ENCODE results near the gene EDEM2.
"Not testable (repeated sequence)": the region's sequence is repeated elsewhere in the genome, so short reads cannot be mapped to it uniquely, and the experiment has no call there.

Gene EDEM2, protein sequence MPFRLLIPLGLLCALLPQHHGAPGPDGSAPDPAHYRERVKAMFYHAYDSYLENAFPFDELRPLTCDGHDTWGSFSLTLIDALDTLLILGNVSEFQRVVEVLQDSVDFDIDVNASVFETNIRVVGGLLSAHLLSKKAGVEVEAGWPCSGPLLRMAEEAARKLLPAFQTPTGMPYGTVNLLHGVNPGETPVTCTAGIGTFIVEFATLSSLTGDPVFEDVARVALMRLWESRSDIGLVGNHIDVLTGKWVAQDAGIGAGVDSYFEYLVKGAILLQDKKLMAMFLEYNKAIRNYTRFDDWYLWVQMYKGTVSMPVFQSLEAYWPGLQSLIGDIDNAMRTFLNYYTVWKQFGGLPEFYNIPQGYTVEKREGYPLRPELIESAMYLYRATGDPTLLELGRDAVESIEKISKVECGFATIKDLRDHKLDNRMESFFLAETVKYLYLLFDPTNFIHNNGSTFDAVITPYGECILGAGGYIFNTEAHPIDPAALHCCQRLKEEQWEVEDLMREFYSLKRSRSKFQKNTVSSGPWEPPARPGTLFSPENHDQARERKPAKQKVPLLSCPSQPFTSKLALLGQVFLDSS

DNA sequence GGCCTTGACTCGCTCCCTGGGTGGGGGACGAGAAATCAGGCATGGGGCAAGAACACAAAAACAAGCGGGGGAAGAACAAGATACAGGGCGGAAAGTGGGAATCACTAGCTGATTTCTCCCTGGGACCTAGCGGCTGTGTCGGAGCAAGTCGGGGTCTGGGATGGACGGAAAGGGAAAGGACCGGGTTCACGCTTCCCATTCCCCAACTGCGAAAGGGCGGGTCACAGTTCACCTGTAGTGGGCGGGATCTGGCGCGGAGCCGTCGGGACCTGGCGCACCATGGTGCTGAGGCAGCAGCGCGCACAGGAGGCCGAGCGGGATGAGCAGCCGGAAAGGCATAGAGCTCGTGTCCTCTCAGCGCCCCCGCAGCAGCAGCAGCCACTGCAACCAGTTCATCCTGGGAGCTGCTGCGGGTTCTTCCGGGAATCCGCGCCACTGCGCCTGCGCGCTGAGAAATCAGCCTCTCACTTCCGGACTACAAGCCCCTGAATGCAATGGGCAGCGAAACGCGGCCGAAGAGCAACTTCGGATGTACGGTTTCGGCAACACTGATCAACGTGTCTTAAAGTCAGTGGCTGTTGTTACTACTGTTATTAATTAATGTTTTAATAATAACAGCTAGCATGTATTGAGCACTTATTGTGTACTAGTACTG, at the start of gene EDEM2:
Gene EDEM2, minus strand, starts transcription at position 417 of the 655 bp plus-strand sequence. Its CDS starts 78 bp downstream, at position 339.
- DNase-seq (ENCODE audit: low read depth) = peak; percentile 94

GRCh38 chr20:35196313-35196712, 49.2 kb upstream of the EDEM2 start:
- no peak for DNase-seq (ENCODE audit: low read depth)

DNA sequence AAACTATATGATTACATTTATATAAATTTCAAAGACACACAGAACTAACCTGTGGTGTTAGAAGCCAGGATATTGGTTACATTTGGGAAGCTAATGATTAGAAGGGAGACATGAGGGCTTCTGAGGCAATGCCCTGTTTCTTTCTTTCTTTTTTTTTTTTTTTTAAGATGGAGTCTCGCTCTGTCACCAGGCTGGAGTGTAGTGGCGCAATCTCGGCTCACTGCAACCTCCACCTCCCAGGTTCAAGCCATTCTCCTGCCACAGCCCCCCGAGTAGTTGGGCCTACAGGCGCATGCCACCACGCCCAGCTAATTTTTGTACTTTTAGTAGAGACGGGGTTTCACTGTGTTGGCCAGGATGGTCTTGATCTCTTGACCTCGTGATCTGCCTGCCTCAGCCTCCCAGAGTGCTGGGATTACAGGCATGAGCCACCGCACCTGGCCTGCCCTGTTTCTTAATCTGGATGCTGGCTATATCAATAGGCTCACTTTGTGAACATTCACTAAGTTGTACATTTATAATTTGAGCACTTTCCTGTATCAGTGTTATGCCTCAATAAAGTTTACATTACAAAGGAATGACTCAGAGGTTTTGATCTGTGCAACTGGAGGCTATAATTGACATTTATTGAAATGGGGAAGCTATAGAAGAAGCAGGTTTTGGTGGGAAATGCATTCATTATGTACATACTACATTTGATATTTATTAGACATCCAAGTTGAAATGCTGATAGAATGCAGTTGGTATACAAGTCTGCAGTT, 46.1 kb upstream of the EDEM2 start:
- DNase-seq (ENCODE audit: low read depth) = not testable (repeated sequence)

DNA sequence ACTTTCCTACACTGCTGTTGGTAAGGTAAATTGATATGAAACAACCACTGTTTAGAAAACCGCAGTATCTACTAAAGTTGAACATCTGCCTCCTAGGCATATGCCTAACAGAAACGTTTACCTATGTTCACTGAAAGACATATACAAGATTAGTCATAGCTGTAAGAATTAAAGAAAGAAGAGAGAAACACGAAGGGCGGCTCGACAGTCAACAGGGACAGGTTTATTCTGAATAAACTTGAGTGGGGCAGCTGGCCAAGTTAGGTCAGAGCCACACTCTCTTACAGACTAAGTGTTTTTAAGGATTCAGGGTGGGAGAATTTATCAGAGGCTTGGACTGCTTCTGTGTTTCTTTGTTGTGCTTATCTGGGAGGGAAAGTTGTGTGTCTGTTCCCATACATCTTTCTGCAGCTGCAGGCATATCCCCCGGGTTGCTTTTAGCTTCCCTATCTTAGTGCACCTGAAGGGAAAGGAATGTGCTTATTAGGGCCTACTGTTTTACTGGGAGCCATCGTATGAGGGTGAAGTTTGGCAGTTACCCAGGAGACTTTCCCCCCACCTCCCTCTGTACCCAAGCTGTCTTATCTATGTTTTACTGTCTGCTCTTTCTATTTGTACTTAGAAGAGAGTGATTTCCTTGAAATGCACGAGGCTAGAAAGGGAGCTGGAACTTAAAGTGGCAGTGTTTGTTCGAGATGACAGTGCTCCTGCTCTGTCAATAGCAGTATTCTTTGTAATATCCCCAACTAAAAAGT, 45.2 kb upstream of the EDEM2 start:
- no peak for DNase-seq (ENCODE audit: low read depth)

GRCh38 chr20:35191419-35192117, 44.4 kb upstream of the EDEM2 start:
- DNase-seq (ENCODE audit: low read depth) = no peak

DNA sequence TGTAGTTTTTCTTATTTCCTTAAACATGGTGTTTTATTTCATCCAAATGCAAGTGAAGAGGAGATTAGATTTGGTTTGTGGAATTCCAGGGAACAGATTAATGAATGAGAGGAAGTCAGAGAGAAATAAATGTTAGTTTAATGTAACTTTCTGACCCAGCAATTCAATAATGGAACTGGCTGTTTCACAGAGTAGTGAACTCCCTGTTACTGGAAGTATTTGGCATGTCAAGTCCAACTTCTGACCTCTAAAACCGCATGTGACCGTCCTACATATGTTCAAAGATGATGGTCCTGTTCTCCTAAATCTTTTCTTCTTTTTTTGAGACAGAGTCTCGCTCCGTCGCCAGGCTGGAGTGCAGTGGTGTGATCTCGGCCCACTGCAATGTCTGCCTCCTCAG, 43.4 kb upstream of the EDEM2 start:
- no peak for DNase-seq (ENCODE audit: low read depth)

- not testable (repeated sequence) for DNase-seq (ENCODE audit: low read depth)
Observed at GRCh38 chr20:35189223-35189622, 42.1 kb upstream of the EDEM2 start.

- peak; percentile 1 for DNase-seq (ENCODE audit: low read depth)
Observed at GRCh38 chr20:35187584-35188190, 40.6 kb upstream of the EDEM2 start.

DNA sequence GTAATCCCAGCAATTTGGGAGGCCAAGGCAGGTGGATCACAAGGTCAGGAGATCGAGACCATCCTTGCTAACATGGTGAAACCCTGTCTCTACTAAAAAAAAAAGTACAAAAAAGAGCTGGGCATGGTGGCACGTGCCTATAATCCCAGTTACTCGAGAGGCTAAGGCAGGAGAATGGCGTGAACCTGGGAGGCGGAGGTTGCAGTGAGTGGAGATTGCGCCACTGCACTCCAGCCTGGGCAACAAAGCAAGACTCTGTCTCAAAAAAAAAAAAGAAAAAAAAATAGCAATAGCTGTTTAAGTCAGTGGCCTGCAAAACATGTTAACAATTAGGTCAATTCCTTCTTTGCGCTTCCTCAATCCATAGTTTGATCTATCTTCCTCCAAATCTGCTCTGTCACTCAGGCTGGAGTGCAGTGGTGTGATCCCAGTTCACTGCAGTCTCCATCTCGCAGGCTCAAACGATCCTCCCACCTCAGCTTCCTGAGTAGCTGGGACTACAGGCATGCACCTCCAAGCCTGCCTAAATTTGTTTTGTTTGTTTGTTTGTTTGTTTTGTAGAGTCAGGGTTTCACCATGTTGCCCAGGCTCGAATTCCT, 39.7 kb upstream of the EDEM2 start:
- not testable (repeated sequence) for DNase-seq (ENCODE audit: low read depth)

GRCh38 chr20:35181731-35182130, 34.6 kb upstream of the EDEM2 start:
- peak; percentile 33 for DNase-seq (ENCODE audit: low read depth)

GRCh38 chr20:35180266-35180665, 33.1 kb upstream of the EDEM2 start:
- no peak for DNase-seq (ENCODE audit: low read depth)

- no peak for DNase-seq (ENCODE audit: low read depth)
Observed at GRCh38 chr20:35179292-35180212, 32.4 kb upstream of the EDEM2 start.

DNA sequence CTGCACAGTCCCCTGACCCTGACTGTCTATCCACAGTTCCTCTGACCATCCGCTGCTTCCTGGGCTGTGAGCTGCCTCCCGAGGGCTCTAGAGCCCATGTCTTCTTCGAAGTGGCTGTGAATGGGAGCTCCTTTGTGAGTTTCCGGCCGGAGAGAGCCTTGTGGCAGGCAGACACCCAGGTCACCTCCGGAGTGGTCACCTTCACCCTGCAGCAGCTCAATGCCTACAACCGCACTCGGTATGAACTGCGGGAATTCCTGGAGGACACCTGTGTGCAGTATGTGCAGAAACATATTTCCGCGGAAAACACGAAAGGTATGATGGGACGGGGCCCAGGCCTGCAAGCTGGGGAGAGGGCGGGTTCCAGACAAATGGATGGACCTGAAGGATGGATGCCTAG, 29.0 kb upstream of the EDEM2 start:
- DNase-seq (ENCODE audit: low read depth) = no peak

DNA sequence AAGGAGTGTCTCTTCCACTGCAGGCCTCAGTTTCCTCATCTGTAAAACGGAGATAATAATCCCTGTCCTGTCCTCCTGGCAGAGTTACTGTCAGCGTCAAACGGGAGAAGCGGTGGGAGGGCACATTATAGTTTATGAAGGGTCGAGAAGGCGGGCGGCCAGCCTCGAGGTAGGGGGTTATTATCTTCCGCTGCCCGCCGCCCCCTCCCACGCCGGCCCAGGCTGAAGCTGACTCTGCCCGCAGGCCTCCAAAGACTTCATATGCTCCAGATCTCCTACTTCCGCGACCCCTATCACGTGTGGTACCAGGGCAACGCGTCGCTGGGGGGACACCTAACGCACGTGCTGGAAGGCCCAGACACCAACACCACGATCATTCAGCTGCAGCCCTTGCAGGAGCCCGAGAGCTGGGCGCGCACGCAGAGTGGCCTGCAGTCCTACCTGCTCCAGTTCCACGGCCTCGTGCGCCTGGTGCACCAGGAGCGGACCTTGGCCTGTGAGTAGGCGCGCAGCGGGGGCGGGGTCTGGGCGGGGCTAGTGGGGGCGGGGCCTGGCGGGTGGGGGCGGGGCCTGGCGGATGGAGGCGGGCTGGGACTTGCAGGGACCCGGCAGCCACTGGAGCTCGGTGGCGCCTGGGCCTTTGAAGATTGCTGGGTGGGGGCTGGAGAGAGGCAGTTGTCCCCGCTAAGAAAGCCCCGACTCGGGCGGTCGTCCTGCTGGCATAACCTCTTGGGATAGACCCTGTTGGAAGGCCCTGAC, 27.5 kb upstream of the EDEM2 start:
- DNase-seq (ENCODE audit: low read depth) = no peak

GRCh38 chr20:35173576-35174192, 26.5 kb upstream of the EDEM2 start:
- DNase-seq (ENCODE audit: low read depth) = no peak

GRCh38 chr20:35172434-35172806, 25.3 kb upstream of the EDEM2 start:
- no peak for DNase-seq (ENCODE audit: low read depth)

DNA sequence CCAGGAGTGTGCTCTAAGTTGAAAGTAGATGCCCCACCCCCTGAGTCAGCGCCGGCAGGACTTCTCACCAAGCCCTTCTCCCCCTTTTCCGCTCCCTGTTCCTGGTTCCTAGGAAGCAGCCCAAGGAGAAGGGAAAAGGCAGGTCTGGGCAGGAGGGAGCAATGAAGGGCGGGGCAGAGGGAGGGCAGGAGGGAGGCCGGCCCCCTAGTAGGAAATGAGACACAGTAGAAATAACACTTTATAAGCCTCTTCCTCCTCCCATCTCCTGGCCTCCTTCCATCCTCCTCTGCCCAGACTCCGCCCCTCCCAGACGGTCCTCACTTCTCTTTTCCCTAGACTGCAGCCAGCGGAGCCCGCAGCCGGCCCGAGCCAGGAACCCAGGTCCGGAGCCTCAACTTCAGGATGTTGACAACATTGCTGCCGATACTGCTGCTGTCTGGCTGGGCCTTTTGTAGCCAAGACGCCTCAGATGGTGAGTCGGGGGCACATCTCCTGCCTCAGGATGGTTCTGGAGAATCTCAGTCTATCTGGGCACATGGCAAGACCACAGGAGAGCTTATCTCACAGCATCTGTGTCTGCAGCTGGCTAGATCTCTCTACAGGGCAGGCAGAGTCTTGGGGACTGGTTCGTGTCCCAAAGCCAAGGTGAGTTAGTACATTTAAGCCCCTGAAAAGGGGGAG, 24.8 kb upstream of the EDEM2 start, which contains the start of gene PROCR:
Gene PROCR, plus strand, starts transcription at position 320 of the 681 bp plus-strand sequence. Its CDS starts 83 bp downstream, at position 403.
- peak; percentile 78 for DNase-seq (ENCODE audit: low read depth)

All from fibroblast of gingiva (primary cell).